ENCODE data around the gene AUH.

AUH gene

DNA sequence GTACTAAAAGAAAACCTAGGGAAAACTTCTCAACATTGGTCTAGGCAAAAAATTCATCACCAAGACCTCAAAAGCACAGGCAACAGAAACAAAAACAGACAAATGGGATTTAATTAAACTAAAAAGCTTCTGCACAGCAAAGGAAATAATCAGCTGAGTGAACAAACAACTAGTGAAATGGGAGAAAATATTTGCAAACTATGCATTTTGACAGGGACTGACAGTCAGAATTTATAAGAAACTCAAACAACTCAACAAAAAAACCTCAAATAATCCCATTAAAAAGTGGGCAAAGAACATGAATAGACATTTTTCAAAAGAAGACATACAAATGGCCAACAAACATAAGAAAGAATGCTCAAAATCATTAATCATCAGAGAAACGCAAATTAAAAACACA, 189.4 kb downstream of the AUH start:
- FAIRE-seq (no peak), DNase-seq (ENCODE audit: low spot score) (no peak)

DNA sequence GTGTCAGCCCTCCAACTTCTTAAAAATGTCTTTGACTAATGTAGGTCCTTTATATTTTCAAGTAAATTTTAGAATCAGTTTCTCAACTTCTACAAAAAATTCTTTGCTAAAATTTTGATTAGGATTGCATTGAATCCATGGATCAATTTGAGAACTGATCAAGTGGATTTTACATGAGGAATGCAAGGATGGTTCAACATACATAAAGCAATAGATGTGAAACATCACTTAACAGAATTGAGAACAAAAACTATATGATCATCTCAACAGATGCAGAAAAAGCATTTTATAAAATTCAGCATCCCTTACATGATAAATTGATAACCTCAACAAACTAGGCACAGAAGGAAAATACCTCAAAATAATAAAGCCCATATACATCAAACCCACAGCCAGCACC, 190.8 kb downstream of the AUH start:
- FAIRE-seq (no peak), DNase-seq (ENCODE audit: low spot score) (no peak)

DNA sequence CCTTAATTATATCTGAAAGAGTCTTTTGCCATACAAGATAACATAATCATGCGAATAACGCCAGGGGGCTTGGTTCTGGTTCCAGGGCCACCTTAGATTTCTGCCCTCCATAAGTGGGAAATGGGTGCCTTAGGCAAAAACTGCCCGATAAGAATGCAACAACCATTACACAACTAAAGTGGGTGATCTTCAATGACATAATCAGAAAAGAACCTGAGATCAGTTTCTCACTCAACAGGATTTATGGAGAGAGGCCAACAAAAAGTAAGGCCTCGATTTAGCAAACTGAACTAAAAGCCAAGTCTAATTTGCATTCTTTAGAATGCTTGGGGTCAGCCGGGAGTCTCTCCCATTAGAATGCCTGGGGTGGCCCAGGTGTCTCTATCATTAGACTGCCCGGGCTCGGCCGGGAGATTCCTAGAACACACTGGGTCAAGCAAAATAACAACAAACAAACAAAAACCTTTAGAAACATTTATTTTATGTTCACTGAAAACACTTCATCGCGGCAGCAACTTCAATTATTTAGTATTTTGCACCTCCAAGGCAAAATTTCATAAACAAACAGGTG, 194.8 kb downstream of the AUH start:
- FAIRE-seq, result no peak
- DNase-seq (ENCODE audit: low spot score), result no peak

DNA sequence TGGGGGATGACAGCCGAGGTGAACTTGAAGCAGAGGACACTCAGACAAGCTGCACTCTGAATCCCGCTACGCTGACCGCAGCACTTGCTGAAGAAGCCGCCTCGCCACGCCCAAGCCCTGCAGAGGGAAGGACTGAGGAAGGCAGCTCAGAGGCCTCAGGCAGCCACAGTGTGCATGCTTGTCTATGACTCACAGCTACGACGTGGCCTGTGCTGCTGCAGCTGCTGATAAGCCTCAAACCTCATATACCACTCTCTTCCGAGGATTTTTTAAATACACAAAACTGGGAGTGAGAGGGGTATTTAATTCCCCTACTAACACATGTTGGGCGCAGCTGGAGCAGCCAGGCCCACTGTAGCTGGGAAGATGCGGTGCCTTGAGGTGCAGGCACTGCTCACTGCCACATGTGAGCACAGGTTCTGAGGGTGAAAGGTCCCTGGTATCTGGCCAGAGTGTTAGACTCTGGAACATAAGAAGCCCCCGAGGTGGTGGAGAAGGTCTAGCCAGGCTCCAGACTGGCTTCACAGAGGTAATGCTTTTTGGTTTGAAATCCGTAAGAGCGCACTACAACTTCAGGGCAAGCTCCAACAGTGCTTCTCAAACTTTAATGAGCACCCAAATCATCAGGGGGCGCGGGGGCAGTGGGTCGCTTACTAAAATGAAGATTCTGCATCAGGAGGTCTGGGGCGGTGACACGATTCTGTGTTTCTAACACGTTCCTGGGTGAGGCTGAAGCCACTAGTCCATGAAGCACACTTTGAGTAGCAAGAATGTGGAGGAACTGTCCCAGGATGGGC, 196.8 kb downstream of the AUH start:
- FAIRE-seq, result peak; percentile 98
- DNase-seq (ENCODE audit: low spot score), result peak; percentile 93

Data from urothelium cell line (cell line).